GM12878 (cell line): Measurements from ENCODE around the gene DENND4C. TPM values are rescaled to one million over a fixed set of nuclear protein-coding genes. Genes with fewer than 3 reads are reported as not detected.

Experiments
- CEBPZ ChIP-seq: fragments of 150-350 bp; IDR thresholded peaks from 2 replicates; pipeline ENCODE4 v1.6.1; 2016; ENCODE audit warnings: low read depth, low read length
- EED ChIP-seq: sonication (generic); IDR thresholded peaks from 2 replicates; pipeline ENCODE4 v1.6.1; 2016; ENCODE audit warnings: antibody characterized with exemption, low read depth
- ELK1 ChIP-seq: IDR thresholded peaks from 2 replicates; pipeline ENCODE4 v1.6.1; 2012; ENCODE audit warnings: low read depth, low read length, improper control_type of control experiment
- FOS ChIP-seq: IDR thresholded peaks from 3 replicates; pipeline ENCODE4 v1.6.1; 2011; ENCODE audit warnings: borderline replicate concordance; ENCODE audit not compliant: insufficient read length; ENCODE audit errors: extremely low read depth
- IKZF1 ChIP-seq: fragments of 450-650 bp; conservative IDR thresholded peaks from 2 replicates; pipeline ENCODE4 v1.6.1; 2017; ENCODE audit warnings: antibody characterized with exemption, mild to moderate bottlenecking
- IKZF2 ChIP-seq, 2 experiments: fragments of 450-650 bp; IDR thresholded peaks; 2 replicates each; pipeline ENCODE4 v1.6.1; 2017; ENCODE audit warnings: mild to moderate bottlenecking in 2 of 2, moderate library complexity in 2 of 2
- IRF4 ChIP-seq: IDR thresholded peaks from 2 replicates; pipeline ENCODE4 v1.6.1; 2011; ENCODE audit warnings: low read depth, low read length
- MEF2A ChIP-seq: IDR thresholded peaks from 2 replicates; pipeline ENCODE4 v1.6.1; 2011; ENCODE audit warnings: low read depth, mild to moderate bottlenecking, low read length, moderate library complexity; ENCODE audit not compliant: insufficient read depth
- MYC ChIP-seq: IDR thresholded peaks from 2 replicates; pipeline ENCODE4 v1.6.1; 2011; ENCODE audit warnings: mild to moderate bottlenecking, low read length, moderate library complexity, inconsistent platforms; ENCODE audit not compliant: insufficient read depth, insufficient replicate concordance, insufficient read length, severe bottlenecking
- NR2C2 ChIP-seq: IDR thresholded peaks from 2 replicates; pipeline ENCODE4 v1.6.1; 2011; ENCODE audit warnings: borderline replicate concordance, low read depth; ENCODE audit not compliant: control insufficient read depth, insufficient read length
- NRF1 ChIP-seq: conservative IDR thresholded peaks from 2 replicates; pipeline ENCODE4 v1.6.1; 2011; ENCODE audit warnings: mild to moderate bottlenecking, low read depth, low read length, improper control_type of control experiment
- PML ChIP-seq: IDR thresholded peaks from 2 replicates; pipeline ENCODE4 v1.6.1; 2012; ENCODE audit warnings: low read length, inconsistent platforms
- POLR2AphosphoS2 ChIP-seq: IDR thresholded peaks from 2 replicates; pipeline ENCODE4 v1.6.1; 2011; ENCODE audit warnings: low read depth, mild to moderate bottlenecking, low read length, improper control_type of control experiment, moderate library complexity
- RB1 ChIP-seq: fragments of 450-650 bp; formaldehyde crosslinking; IDR thresholded peaks from 2 replicates; pipeline ENCODE4 v1.6.1; 2017; ENCODE audit warnings: mild to moderate bottlenecking, borderline replicate concordance
- SMAD1 ChIP-seq: fragments of 450-650 bp; IDR thresholded peaks from 2 replicates; pipeline ENCODE4 v1.6.1; 2018; ENCODE audit warnings: mild to moderate bottlenecking, low read depth; ENCODE audit not compliant: partially characterized antibody
- STAT3 ChIP-seq: IDR thresholded peaks from 2 replicates; pipeline ENCODE4 v1.6.1; 2011; ENCODE audit warnings: low read depth, low read length, improper control_type of control experiment
- SUZ12 ChIP-seq: fragments of 200-600 bp; sonication (generic); IDR thresholded peaks from one replicate; pipeline ENCODE4 v1.6.1; 2018; ENCODE audit warnings: antibody characterized with exemption, mild to moderate bottlenecking; ENCODE audit not compliant: unreplicated experiment
- TBL1XR1 ChIP-seq: IDR thresholded peaks from 2 replicates; pipeline ENCODE4 v1.6.1; 2012; ENCODE audit warnings: low read depth, low read length, improper control_type of control experiment
- ZBED1 ChIP-seq: IDR thresholded peaks from 2 replicates; pipeline ENCODE4 v1.6.1; 2016; ENCODE audit warnings: borderline replicate concordance
- ZBTB4 ChIP-seq: fragments of 450-650 bp; formaldehyde crosslinking; IDR thresholded peaks from 2 replicates; pipeline ENCODE4 v1.4.0; 2022; ENCODE audit warnings: mild to moderate bottlenecking, moderate library complexity
- ZNF217 ChIP-seq: fragments of 450-650 bp; IDR thresholded peaks from 2 replicates; pipeline ENCODE4 v1.6.1; 2017; ENCODE audit warnings: antibody characterized with exemption, mild to moderate bottlenecking
- ZNF384 ChIP-seq: IDR thresholded peaks from 2 replicates; pipeline ENCODE4 v1.6.1; 2012; ENCODE audit warnings: low read depth, mild to moderate bottlenecking, low read length, improper control_type of control experiment, borderline replicate concordance
- polyA plus RNA-seq, 11 experiments: library from polyadenylated mRNA; depleted of rRNA in 4 of 11; unstranded in 6 of 11; stranded (reverse) in 5 of 11; fragments of >200 nt; fragmentation: Nextera tagmentation in 4 of 11; fragmentation: Illumina TruSeq in 1 of 11; extraction: Ambion mirVana in 4 of 11; extraction: Trizol in 1 of 11; gene quantifications; 1 replicate in 1 of 11; 2 replicates in 10 of 11; pipeline versions ENCODE4 v1.2.1 to v1.2.3, GENCODE V29; 2011 to 2016; ENCODE audit warnings: inconsistent platforms in 2 of 11, missing spikeins in 2 of 11, low read depth in 1 of 11
- total RNA-seq, 4 experiments: library from RNA; depleted of rRNA in 3 of 4; stranded (reverse); fragments of >200 nt in 3 of 4; fragmentation: Illumina TruSeq in 1 of 4; extraction: Trizol in 1 of 4; gene quantifications; 2 replicates each; pipeline versions ENCODE4 v1.2.1 to v1.2.3, GENCODE V29; 2013 to 2021

The DENND4C gene
- total and polyA plus RNA-seq, 10 of the 15 experiments (the other 5 are each of a cell fraction or from before 2014, with no cell fraction given): 8.2 to 49.3 (median 24.7) TPM

DNA sequence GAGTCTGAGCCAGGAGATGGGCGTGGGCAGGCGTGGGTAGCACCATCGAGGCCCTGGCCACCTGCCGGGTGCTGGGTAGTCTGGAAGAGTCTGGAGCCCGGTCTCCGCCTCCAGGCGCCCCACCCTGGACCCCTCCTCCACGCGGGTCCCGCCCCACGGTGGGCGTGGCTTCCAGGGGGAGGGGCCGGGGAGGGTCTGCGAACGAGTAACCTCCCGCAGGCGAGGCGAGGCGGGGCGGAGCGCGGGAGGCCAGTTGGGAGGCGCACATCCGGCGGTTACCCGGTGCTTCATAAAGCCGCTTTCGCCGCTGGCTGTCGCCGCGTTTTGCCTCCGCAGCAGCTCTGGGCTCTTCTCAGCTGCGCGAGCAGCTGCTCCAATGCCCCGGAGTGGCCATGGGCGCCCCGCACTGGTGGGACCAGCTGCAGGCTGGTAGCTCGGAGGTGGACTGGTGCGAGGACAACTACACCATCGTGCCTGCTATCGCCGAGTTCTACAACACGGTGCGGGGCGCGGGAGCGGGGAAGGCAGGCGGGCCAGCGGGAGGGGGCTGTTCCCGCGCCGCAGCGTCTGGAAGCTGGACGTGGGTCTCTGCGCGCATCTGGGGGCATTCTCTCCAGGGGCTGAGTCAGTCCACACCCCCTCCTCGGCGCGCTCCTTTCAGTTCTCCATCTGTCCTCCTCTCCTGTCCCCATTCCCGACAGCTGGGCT lies 178.4 kb downstream of the DENND4C start, which contains the start of gene ACER2 (continued):
- TF ChIP-seq CEBPZ (no peak), STAT3 (no peak), MYC (no peak), FOS (no peak), EED (no peak; the same call in 1 of the 2 replicates), RB1 (peak; percentile 49; the same call in 1 of the 2 replicates), SMAD1 (no peak), PML (no peak), ZNF384 (no peak), ZBTB4 (CRISPR knock-in tag) (no peak), TBL1XR1 (no peak), ZNF217 (no peak), IKZF1 (peak; percentile 63), IRF4 (no peak), NRF1 (no peak), MEF2A (no peak), IKZF2 (IDR thresholded peaks at IDR 0.05) (no peak), ZBED1 (no peak), SUZ12 (no peak), ELK1 (no peak), NR2C2 (no peak), POLR2AphosphoS2 (no peak)
